SHP77 treated with DMSO at 0.1 percent for 48 hours (cell line): ENCODE data around the gene ENPP3.
"Not testable (repeated sequence)": the region's sequence is repeated elsewhere in the genome, so short reads cannot be mapped to it uniquely, and the experiment has no call there.

Experiments
- DNase-seq: peaks from one replicate; lab custom pipeline; 2025; lab: John Stamatoyannopoulos, UW

Gene ENPP3

GRCh38 chr6:131685266-131685780 lies 48.2 kb downstream of the ENPP3 start:
- no peak for DNase-seq

GRCh38 chr6:131687022-131687421 lies 49.9 kb downstream of the ENPP3 start:
- no peak for DNase-seq

GRCh38 chr6:131688286-131688685 lies 51.2 kb downstream of the ENPP3 start:
- DNase-seq = no peak

DNA sequence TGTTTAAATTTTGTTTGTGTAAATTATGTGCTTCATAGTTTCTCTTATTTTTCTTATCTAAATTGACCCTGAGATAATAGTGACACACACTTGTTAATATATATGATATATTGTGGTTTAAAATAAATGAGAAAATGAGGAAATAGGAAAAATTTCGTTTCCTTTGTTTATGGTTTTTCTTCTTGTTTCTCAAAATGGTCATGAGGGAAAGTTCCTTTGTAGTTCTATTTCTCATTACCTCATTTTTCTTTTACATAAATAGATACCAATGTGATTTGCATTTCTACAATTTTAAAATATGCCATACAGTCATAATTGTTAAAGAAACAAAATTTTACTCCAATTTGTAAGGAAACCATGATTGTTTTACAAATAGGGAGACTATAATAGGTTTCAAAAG lies 54.9 kb downstream of the ENPP3 start:
- DNase-seq = no peak

GRCh38 chr6:131692589-131692988 lies 55.5 kb downstream of the ENPP3 start:
- no peak for DNase-seq

GRCh38 chr6:131693384-131693783 lies 56.3 kb downstream of the ENPP3 start:
- no peak for DNase-seq

GRCh38 chr6:131694832-131695426 lies 57.8 kb downstream of the ENPP3 start:
- peak; percentile 15 for DNase-seq

DNA sequence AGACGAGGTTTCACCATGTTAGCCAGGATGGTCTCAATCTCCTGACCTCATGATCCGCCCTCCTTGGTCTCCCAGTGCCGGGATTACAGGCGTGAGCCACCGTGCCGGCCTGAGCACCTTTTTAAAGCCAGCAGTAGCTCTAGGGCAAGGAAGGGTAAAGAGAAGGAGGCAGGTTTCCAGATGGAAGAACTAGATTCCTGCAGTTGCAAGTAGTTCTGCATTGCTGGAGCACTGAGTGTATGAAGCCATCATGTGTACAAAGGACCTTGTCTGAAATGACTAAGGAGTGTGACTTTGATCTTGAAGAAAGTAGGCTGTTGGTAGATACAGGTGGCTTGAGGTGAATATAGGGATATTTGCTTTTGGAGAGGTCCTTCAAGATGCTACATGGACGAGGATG lies 59.9 kb downstream of the ENPP3 start:
- no peak for DNase-seq

DNA sequence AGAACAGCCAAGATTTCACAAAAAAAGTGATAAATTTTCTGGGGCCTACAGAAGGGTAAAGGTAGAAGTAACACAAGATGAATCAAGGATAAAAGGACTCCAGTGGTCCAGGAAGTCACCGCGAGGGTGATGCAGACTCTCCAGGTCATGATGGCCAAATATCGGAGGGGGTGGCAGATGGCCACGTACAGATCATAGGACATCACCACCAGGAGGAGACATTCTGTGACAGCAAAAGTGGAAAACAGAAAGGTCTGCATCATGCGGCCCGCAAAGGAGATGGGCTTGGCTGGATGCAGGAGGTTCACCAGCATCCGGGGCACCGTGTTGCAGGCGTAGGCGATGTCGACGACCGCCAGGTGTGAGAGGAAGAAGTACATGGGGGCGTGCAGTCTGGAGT lies 63.7 kb downstream of the ENPP3 start:
- DNase-seq = not testable (repeated sequence)

DNA sequence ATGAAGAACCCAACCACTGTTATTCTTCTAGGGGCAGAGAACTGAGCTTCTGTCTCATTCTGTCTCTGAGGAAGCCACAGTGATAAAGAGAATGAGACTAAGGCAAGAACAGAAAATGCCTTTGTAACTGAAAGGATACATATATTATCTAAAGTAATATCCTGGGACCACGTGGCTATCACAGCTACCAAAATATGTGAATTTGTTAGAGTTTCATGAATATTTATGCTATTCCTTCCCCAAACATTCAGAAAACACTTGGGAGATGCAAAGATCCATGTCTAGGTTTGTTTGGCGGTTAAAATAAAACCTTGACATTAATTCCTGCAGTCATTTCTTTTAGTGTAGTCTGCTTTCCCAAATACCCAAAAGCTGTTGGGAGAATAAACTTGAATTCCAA lies 66.8 kb downstream of the ENPP3 start:
- DNase-seq = not testable (repeated sequence)

GRCh38 chr6:131710917-131711316 lies 73.8 kb downstream of the ENPP3 start, which contains the start of gene CTAGE9:
Gene CTAGE9, minus strand, starts transcription at chr6:131711017. Its CDS starts 0 bp downstream, at chr6:131711017.
- not testable (repeated sequence) for DNase-seq

DNA sequence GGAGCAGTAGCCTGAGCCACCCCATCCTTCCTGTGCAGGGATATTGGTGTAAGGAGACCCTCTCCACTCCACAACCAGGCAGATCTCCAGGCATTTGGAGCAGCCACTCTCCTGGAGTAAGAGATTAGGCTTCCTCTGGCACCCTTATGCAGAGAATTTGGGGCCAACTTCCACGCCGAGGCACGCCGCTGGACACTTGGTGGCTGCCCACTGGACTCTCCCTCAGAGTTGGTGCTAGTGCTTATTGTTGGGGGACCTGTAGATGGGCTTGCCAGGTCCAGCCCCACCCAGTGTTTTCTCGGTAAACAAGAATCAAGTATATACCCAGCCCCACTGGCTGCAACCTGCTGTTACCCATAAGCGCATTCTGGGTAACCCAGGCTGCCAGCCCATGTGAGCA lies 78.5 kb downstream of the ENPP3 start:
- DNase-seq = not testable (repeated sequence)

DNA sequence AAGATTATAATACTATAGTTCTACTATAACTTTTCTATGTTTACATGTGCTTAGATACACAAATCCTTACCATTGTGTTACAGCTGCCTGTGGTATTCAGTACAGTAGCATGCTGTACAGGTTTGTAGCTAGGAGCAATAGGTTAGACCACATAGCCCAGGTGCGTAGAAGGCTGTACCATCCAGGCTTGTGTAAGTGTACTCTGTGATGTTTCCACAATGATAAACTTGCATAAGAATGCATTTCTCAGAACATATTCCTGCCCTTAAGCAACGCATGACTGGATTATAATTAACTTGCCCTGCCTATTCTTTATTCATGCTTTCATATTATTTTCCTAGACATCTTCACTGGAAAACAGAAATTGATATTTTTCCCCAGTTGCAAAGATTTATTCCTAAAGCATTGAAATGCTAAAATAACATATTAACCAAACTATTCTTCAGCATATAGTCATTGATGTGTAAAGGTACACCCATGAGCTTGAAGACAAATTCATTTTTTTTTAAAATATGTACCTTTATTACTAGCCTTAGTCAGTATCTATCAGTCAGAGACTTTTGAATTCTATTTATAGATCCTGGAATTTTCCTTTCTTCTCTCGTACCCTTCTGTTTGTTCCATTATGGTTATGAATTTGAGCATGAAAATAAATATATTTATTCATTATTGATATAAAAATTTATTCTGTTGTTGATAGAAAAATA lies 80.9 kb downstream of the ENPP3 start:
- DNase-seq = no peak

DNA sequence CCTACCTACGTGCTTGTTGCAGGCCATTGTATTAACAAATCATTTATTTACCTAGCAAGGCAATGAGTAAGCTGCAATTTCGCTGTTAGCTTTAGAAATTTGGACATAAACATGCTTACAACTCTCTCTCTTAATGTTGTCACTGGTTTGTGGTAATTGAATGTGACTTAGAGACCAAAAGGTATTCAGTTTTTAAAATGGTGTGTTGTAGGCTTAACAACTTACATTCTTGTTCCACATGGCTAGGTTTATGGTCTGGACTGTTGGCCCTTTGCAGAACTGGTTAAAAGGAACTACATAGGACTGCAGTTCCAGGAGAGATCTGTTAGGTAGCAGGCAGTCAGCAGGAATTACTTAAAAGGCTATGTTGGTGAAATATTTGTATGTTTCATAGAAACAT lies 84.1 kb downstream of the ENPP3 start:
- no peak for DNase-seq

- DNase-seq = no peak
Observed at GRCh38 chr6:131724114-131724513, 87.0 kb downstream of the ENPP3 start.

GRCh38 chr6:131727467-131727866 lies 90.4 kb downstream of the ENPP3 start:
- DNase-seq = no peak

- no peak for DNase-seq
Observed at GRCh38 chr6:131727868-131728267, 90.8 kb downstream of the ENPP3 start.

DNA sequence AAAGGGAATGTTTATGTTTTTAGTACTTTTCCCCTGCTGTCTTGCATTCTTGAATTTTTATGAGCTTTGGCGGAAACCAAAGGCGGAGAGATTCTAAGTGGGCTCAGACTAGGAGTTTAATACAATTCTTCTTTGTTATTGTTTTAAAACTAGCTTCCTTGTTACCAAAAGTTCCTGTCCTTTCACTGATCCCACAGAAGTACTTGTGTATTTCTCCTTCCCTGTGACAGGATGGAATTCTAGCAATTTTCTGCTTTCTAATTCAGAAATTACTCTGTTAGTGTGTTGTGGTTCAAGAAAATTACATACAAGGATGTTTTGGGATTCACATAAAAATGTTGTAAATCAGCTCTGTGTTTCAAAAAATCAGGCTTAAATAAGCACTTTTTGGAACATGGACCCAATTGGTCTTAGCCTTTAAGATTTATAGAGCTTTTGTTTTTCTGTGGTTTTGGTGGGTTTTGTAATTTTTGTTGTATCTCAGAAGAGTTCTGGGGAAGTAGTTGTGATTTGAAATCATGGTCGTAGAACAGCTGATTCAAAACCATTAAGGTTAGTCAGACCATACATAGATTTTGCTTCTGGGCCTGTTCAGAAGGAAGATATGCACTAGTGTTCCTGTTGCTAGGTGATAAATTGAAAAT lies 91.3 kb downstream of the ENPP3 start:
- no peak for DNase-seq

DNA sequence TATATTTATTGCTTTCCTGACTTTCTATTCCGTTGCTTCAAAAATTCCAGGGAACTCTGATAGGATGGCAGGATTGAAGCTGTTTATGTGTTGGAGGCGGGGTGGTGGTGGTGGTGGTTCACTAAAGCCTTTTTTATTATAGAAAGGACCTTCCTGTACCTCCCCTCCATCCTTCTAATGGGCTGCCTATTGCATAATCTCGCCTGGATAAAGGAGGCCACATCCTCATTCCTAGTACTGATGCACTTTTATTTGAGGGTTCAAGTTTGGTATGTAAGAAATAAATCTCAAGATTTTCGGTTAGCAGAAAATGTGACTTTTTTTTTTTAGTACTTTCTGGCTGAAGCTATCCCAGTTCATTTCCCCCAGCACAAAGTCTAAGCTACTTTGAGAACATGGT lies 92.4 kb downstream of the ENPP3 start:
- no peak for DNase-seq

DNA sequence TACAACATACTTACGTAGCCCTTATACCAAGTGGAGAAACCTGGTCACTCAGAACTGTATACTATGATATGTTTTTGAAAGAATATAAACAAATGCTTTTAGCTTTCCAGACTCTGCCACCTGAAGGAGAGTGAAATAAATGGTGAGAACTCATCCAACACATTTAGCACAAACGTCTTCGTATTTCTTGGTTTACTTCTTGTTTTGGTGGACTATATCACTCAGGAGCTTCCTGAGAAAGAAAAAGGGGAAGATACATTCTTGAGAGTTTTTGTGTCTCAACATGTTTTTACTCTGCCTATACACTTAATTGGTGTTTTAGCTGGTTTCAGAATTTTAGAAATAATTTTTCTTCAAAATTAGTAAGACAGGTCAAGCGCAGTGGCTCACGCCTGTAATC lies 93.2 kb downstream of the ENPP3 start:
- DNase-seq = no peak

GRCh38 chr6:131731224-131731623 lies 94.1 kb downstream of the ENPP3 start:
- no peak for DNase-seq

DNA sequence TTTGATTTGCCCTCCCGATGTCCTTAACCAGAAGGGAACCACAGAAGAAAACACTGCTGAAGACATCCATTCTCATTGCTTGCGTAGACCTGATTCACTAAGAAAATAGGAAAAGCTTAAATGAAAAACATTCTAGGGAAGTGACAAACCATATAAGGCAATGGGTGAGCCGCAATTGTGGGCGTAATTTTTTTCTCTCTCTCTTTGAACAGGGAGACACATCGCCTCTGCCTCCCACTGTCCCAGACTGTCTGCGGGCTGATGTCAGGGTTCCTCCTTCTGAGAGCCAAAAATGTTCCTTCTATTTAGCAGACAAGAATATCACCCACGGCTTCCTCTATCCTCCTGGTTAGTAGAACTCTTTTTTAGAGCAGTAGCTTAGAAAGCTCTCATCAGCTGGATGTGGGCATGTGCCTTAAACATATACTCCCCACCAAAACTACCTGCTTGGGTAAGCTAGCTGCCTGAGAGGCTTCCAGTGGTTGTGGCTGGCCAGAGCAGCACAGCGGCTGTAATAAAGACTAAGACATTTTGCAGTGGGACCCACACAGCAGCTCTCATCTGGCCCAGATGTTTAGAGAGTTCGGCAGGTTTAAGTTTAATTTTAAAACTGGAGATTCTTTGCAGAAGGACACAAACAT lies 96.4 kb downstream of the ENPP3 start:
- no peak for DNase-seq
